GM12878 (cell line): ENCODE measurements around the gene INO80.

ENCODE experiments used
- FOS ChIP-seq: IDR thresholded peaks from 3 replicates; pipeline ENCODE4 v1.6.1; 2011; ENCODE audit warnings: borderline replicate concordance; ENCODE audit not compliant: insufficient read length; ENCODE audit errors: extremely low read depth
- IRF3 ChIP-seq: fragments of 450-650 bp; IDR thresholded peaks from 2 replicates; pipeline ENCODE4 v1.6.1; 2014; ENCODE audit warnings: mild to moderate bottlenecking
- JUND ChIP-seq: IDR thresholded peaks from 2 replicates; pipeline ENCODE4 v1.6.1; 2012; ENCODE audit warnings: low read depth, mild to moderate bottlenecking, low read length, improper control_type of control experiment, moderate library complexity
- NKRF ChIP-seq: fragments of 450-650 bp; conservative IDR thresholded peaks from 2 replicates; pipeline ENCODE4 v1.6.1; 2017; ENCODE audit warnings: mild to moderate bottlenecking, moderate library complexity
- POLR2A ChIP-seq: IDR thresholded peaks from 2 replicates; pipeline ENCODE4 v1.6.1; 2011; ENCODE audit warnings: low read depth, mild to moderate bottlenecking, low read length
- SPI1 ChIP-seq: IDR thresholded peaks from 2 replicates; pipeline ENCODE4 v1.6.1; 2011; ENCODE audit warnings: low read depth, mild to moderate bottlenecking, low read length, moderate library complexity, borderline replicate concordance; ENCODE audit not compliant: insufficient read depth
- SUPT20H ChIP-seq: IDR thresholded peaks from 2 replicates; pipeline ENCODE4 v1.6.1; 2011; ENCODE audit warnings: low read depth, mild to moderate bottlenecking, low read length, moderate library complexity, borderline replicate concordance; ENCODE audit not compliant: control insufficient read depth
- TF ChIP-seq, protein P1 (sequence below), 3 experiments: IDR thresholded peaks in 2 of 3; conservative IDR thresholded peaks in 1 of 3; 2 replicates each; pipeline ENCODE4 v1.5.1; 2011; ENCODE audit warnings: low read depth in 3 of 3, low read length in 3 of 3, mild to moderate bottlenecking in 3 of 3, control low read depth in 2 of 3, moderate library complexity in 2 of 3, inconsistent platforms in 1 of 3, mixed read lengths in 1 of 3; ENCODE audit not compliant: control insufficient read depth in 2 of 3, insufficient read depth in 1 of 3; ENCODE audit errors: extremely low read depth in 1 of 3

GRCh38 chr15:41032079-41032328 is 84.1 kb downstream of the INO80 start:
- TF ChIP-seq IRF3 (no peak), JUND (no peak), POLR2A (no peak), FOS (no peak), SUPT20H (no peak), SPI1 (no peak), NKRF (no peak)
- TF ChIP-seq, protein P1, sequence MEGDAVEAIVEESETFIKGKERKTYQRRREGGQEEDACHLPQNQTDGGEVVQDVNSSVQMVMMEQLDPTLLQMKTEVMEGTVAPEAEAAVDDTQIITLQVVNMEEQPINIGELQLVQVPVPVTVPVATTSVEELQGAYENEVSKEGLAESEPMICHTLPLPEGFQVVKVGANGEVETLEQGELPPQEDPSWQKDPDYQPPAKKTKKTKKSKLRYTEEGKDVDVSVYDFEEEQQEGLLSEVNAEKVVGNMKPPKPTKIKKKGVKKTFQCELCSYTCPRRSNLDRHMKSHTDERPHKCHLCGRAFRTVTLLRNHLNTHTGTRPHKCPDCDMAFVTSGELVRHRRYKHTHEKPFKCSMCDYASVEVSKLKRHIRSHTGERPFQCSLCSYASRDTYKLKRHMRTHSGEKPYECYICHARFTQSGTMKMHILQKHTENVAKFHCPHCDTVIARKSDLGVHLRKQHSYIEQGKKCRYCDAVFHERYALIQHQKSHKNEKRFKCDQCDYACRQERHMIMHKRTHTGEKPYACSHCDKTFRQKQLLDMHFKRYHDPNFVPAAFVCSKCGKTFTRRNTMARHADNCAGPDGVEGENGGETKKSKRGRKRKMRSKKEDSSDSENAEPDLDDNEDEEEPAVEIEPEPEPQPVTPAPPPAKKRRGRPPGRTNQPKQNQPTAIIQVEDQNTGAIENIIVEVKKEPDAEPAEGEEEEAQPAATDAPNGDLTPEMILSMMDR (IDR thresholded peaks at IDR 0.05 in 2 of 3, conservative IDR thresholded peaks at IDR 0.05 in 1 of 3; ENCODE audit: control insufficient read depth in 2 of 3, extremely low read depth in 1 of 3, insufficient read depth in 1 of 3, low read depth in 3 of 3, low read length in 3 of 3) = no peak
